A549 (cell line): ENCODE measurements around the gene TRIM29.

ENCODE experiments used
- BHLHE40 ChIP-seq: IDR thresholded peaks from 2 replicates; pipeline ENCODE4 v1.6.1; 2012; ENCODE audit warnings: low read depth, low read length, inconsistent platforms
- CHD2 ChIP-seq: fragments of 150-350 bp; IDR thresholded peaks from 2 replicates; pipeline ENCODE4 v1.6.1; 2014; ENCODE audit warnings: low read length; ENCODE audit not compliant: partially characterized antibody
- CTCF ChIP-seq: fragments of >200 bp; sonication (Bioruptor Twin); formaldehyde crosslinking; IDR thresholded peaks from 3 replicates; pipeline ENCODE4 v1.5.1; 2016
- HDAC2 ChIP-seq: fragments of 200-600 bp; sonication (generic); IDR thresholded peaks from 2 replicates; pipeline ENCODE4 v1.6.1; 2016
- MAFK ChIP-seq: fragments of 450-650 bp; IDR thresholded peaks from 2 replicates; pipeline ENCODE4 v1.6.1; 2014; ENCODE audit not compliant: partially characterized antibody
- MAX ChIP-seq: IDR thresholded peaks from 2 replicates; pipeline ENCODE4 v1.6.1; 2012
- POLR2A ChIP-seq: IDR thresholded peaks from 2 replicates; pipeline ENCODE4 v1.6.1; 2012; ENCODE audit warnings: mild to moderate bottlenecking, low read length
- RCOR1 ChIP-seq: fragments of 150-350 bp; IDR thresholded peaks from 2 replicates; pipeline ENCODE4 v1.6.1; 2014; ENCODE audit warnings: antibody characterized with exemption, low read length, low read depth
- REST ChIP-seq: fragments of 200-600 bp; sonication (generic); IDR thresholded peaks from 2 replicates; pipeline ENCODE4 v1.6.1; 2016; ENCODE audit warnings: antibody characterized with exemption, mild to moderate bottlenecking, moderate library complexity
- SMC3 ChIP-seq: fragments of >200 bp; sonication (Bioruptor Twin); formaldehyde crosslinking; IDR thresholded peaks from 3 replicates; pipeline ENCODE4 v1.6.1; 2018; ENCODE audit warnings: inconsistent platforms

GRCh38 chr11:120086651-120087050 is 51.3 kb downstream of the TRIM29 start:
- TF ChIP-seq HDAC2 (no peak), CTCF (no peak), RCOR1 (no peak), POLR2A (no peak), SMC3 (no peak), BHLHE40 (no peak), REST (no peak), CHD2 (no peak), MAX (no peak), MAFK (no peak)
